Measurements from ENCODE around the gene LOX. TPM values are rescaled to one million over a fixed set of nuclear protein-coding genes. Genes with fewer than 3 reads are reported as not detected.

LOX gene
- total RNA-seq, 1 experiment from 2014 or later = 0.79 TPM

GRCh38 chr5:122015471-122015870, 62.6 kb downstream of the LOX start:
- H3K23me2 ChIP-seq (ENCODE audit: insufficient read length, low read depth, low read length, poor library complexity, severe bottlenecking) = no peaks in the 10 kb centered on the region
- H3T11ph ChIP-seq (ENCODE audit: low read length) = no peak overlapping the region

More at GRCh38 chr5:122015471-122015870, 62.6 kb downstream of the LOX start:
- Histone ChIP-seq H3K9me3 (ENCODE audit: control insufficient read depth, low read depth, low read length) (no peaks in the 10 kb centered on the region), H2AFZ (ENCODE audit: low read length) (no peak overlapping the region), H3K18ac (ENCODE audit: insufficient read length, low read depth, low read length) (no peak overlapping the region), H4K5ac (ENCODE audit: insufficient read length, low read depth, low read length) (no peak overlapping the region), H2BK15ac (ENCODE audit: low read depth, low read length) (no peak overlapping the region), H3K79me2 (ENCODE audit: insufficient read depth, low read length) (no peaks in the 10 kb centered on the region; the same call in 1 of the 2 replicates), H4K8ac (replicated peaks; ENCODE audit: insufficient read length, low read depth, low read length) (no peak overlapping the region), H2BK12ac (ENCODE audit: insufficient read length, low read depth, low read length) (no peak overlapping the region), H3K27ac (ENCODE audit: insufficient read length, low read depth, low read length) (no peak overlapping the region), H3K4ac (ENCODE audit: low read depth, low read length) (no peak overlapping the region), H3K79me1 (ENCODE audit: insufficient read depth, low read depth, low read length, poor library complexity, severe bottlenecking) (no peaks in the 10 kb centered on the region), H3K4me2 (ENCODE audit: insufficient read depth, insufficient read length, low read length) (no peak overlapping the region), H3K9ac (ENCODE audit: extremely low read depth, insufficient read length, low read length) (no peak overlapping the region), H3K23ac (ENCODE audit: insufficient read length, low read depth, low read length) (no peak overlapping the region), H3K27me3 (ENCODE audit: insufficient read depth, low read length) (no peaks in the 10 kb centered on the region), H2BK20ac (ENCODE audit: low read depth, low read length, poor library complexity, severe bottlenecking) (no peak overlapping the region), H4K20me1 (ENCODE audit: control insufficient read depth, insufficient read depth, insufficient read length) (no peaks in the 10 kb centered on the region), H2BK5ac (ENCODE audit: insufficient read length, low read length) (no peak overlapping the region), H2AK5ac (ENCODE audit: insufficient read length, low read length) (no peak overlapping the region), H3K4me1 (ENCODE audit: insufficient read depth, low read length) (no peaks in the 10 kb centered on the region), H3K56ac (ENCODE audit: insufficient read length, low read depth, low read length) (no peak overlapping the region), H2BK120ac (ENCODE audit: low read depth, low read length, poor library complexity, severe bottlenecking) (no peak overlapping the region), H4K91ac (ENCODE audit: insufficient read length, low read depth, low read length) (no peak overlapping the region), H3K14ac (ENCODE audit: insufficient read depth, low read length) (no peak overlapping the region)
- Mint-ChIP-seq H3K9me3 (no peaks in the 10 kb centered on the region), H3K4me1 (peaks cover 3 to 4% of the 10 kb centered on the region in 2 experiments; a peak in 3 of 4 replicates), H3K36me3 (ENCODE audit: insufficient read depth in 1 of 3, low read depth in 3 of 3) (peaks cover 3 to 5% (median 5%) of the 10 kb centered on the region in 3 experiments; a peak in 4 of 7 replicates), H3K27ac (peak overlapping the region in 1 of 3 experiments; percentile 38; a peak in 1 of 7 replicates), H3K4me3 (no peak overlapping the region), H3K27me3 (ENCODE audit: low read depth) (no peaks in the 10 kb centered on the region)
- no CpG with 5 or more reads among the region's 5 CpGs for WGBS (ENCODE audit: extremely low coverage, insufficient read length, low lambda C conversion rate)
- TF ChIP-seq, protein P1, sequence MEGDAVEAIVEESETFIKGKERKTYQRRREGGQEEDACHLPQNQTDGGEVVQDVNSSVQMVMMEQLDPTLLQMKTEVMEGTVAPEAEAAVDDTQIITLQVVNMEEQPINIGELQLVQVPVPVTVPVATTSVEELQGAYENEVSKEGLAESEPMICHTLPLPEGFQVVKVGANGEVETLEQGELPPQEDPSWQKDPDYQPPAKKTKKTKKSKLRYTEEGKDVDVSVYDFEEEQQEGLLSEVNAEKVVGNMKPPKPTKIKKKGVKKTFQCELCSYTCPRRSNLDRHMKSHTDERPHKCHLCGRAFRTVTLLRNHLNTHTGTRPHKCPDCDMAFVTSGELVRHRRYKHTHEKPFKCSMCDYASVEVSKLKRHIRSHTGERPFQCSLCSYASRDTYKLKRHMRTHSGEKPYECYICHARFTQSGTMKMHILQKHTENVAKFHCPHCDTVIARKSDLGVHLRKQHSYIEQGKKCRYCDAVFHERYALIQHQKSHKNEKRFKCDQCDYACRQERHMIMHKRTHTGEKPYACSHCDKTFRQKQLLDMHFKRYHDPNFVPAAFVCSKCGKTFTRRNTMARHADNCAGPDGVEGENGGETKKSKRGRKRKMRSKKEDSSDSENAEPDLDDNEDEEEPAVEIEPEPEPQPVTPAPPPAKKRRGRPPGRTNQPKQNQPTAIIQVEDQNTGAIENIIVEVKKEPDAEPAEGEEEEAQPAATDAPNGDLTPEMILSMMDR (conservative IDR thresholded peaks at IDR 0.05) = no peak
- no peak for DNase-seq
